Spleen (tissue), 11 donors: ENCODE results near the gene SLC7A10. TPM values are rescaled to one million over a fixed set of nuclear protein-coding genes. Genes with fewer than 3 reads are reported as not detected.
A peak's percentile ranks its signal among the peaks of the same experiment; 100 is the strongest.
"Not testable (repeated sequence)": the region's sequence is repeated elsewhere in the genome, so short reads cannot be mapped to it uniquely, and the experiment has no call there.

ENCODE experiments used
- DNase-seq: peaks from one replicate; pipeline ENCODE4 v3.0.0-alpha.2; 2020
- H3K27ac ChIP-seq, 8 donors: fragments of 200-600 bp; sonication (generic) in 7 of 8; 1 replicate in 4 of 8; 2 replicates in 4 of 8; pipeline versions ENCODE4 v1.5.0 to v1.8.0; 2016 to 2021; ENCODE audit warnings: inconsistent platforms in 4 of 8, mild to moderate bottlenecking in 4 of 8, moderate library complexity in 1 of 8
- H3K27me3 ChIP-seq, 7 donors: fragments of 200-600 bp; sonication (generic) in 6 of 7; replicated peaks in 1 of 7; 1 replicate in 4 of 7; 2 replicates in 3 of 7; pipeline versions ENCODE4 v1.5.0 to v1.8.0; 2016 to 2021; ENCODE audit warnings: inconsistent platforms in 3 of 7, mild to moderate bottlenecking in 1 of 7
- H3K36me3 ChIP-seq, 6 donors: fragments of 200-600 bp; sonication (generic) in 5 of 6; 1 replicate in 4 of 6; 2 replicates in 2 of 6; pipeline versions ENCODE4 v1.5.0 to v1.8.0; 2016 to 2021; ENCODE audit warnings: inconsistent platforms in 2 of 6
- H3K4me1 ChIP-seq, 6 donors: fragments of 200-600 bp; sonication (generic) in 5 of 6; 1 replicate in 3 of 6; 2 replicates in 3 of 6; pipeline versions ENCODE4 v1.5.0 to v1.8.0; 2016 to 2021; ENCODE audit warnings: inconsistent platforms in 3 of 6
- H3K4me3 ChIP-seq, 8 donors: fragments of 200-600 bp; sonication (generic) in 7 of 8; 1 replicate in 4 of 8; 2 replicates in 4 of 8; pipeline versions ENCODE4 v1.5.0 to v1.8.0; 2016 to 2021; ENCODE audit warnings: inconsistent platforms in 4 of 8, mild to moderate bottlenecking in 4 of 8, moderate library complexity in 2 of 8
- H3K9me3 ChIP-seq, 8 donors: fragments of 200-600 bp; sonication (generic) in 7 of 8; 1 replicate in 4 of 8; 2 replicates in 4 of 8; pipeline versions ENCODE4 v1.5.0 to v1.8.0; 2016 to 2021; ENCODE audit warnings: inconsistent platforms in 4 of 8
- CTCF ChIP-seq, 11 experiments: fragments of 200-600 bp in 7 of 11; fragments of 450-650 bp in 4 of 11; sonication (generic) in 4 of 11; IDR thresholded peaks in 8 of 11; conservative IDR thresholded peaks in 3 of 11; 1 replicate in 7 of 11; 2 replicates in 4 of 11; pipeline versions ENCODE4 v1.4.0 to v1.8.0; 2016 to 2021; ENCODE audit warnings: antibody characterized with exemption in 11 of 11, inconsistent platforms in 4 of 11, mild to moderate bottlenecking in 1 of 11
- POLR2A ChIP-seq, 3 donors: fragments of 450-650 bp; IDR thresholded peaks; one replicate each; pipeline ENCODE4 v1.5.1; 2017; ENCODE audit warnings: antibody characterized with exemption in 3 of 3, mild to moderate bottlenecking in 1 of 3
- POLR2AphosphoS5 ChIP-seq, 3 donors: sonication (generic); formaldehyde crosslinking; IDR thresholded peaks; one replicate each; pipeline ENCODE4 v1.5.1; 2017; ENCODE audit warnings: antibody characterized with exemption in 3 of 3
- WGBS, 5 donors: extraction: QIAGEN DNeasy Blood & Tissue Kit in 3 of 5; methylation state at CpG; one replicate each; pipeline versions ENCODE4 v1.1.5 to v1.1.7; 2013 to 2018; 5-methylcytosine and 5-hydroxymethylcytosine counted together
- intact Hi-C: fragments of 100-400 bp; cut with DNase I; formaldehyde crosslinking; loops from one replicate; pipeline ENCODE4 v1.15.0; 2023; ENCODE audit warnings: low total_unique reads
- polyA plus RNA-seq, 3 donors: library from polyadenylated mRNA; stranded (reverse); fragments of 200-250 nt; gene quantifications; one replicate each; pipeline ENCODE4 v1.2.1, GENCODE V29; 2013
- total RNA-seq, 7 donors: library from RNA; depleted of rRNA in 3 of 7; stranded (reverse); fragments of >200 nt in 3 of 7; fragmentation: NEBNext Ultra II Directional in 4 of 7; extraction: Animal tissue kit (Norgen Biotek cat#: 25700) in 4 of 7; gene quantifications; one replicate each; pipeline versions ENCODE4 v1.1.0 to v1.2.1, GENCODE V29; 2016 to 2021
- donor health status: healthy with polysubstance abuse.
- donor health status: DM: no; HTN: no; CAD: no; lungs with moderate emphysema.
- donor health status: DM: no; HTN: no; CAD: no.
- donor health status: Bipolar disorder and iron deficiency.
- donor health status: healthy.
- donor health status: DM: no; HTN: no; CAD: no.
- donor health status: DM: yes; HTN: yes; CAD: no.

SLC7A10 gene
- total and polyA plus RNA-seq, 10 donors = 0.06 to 0.37 (median 0.19) TPM; not detected in 6

- H3K27ac ChIP-seq = no peak overlapping the region
- WGBS, 5 donors = 75 to 88% (median 82%) methylated on average over 6 of the region's 6 CpGs
- no peaks in the 10 kb centered on the region for H3K9me3 ChIP-seq
- TF ChIP-seq POLR2AphosphoS5 (IDR thresholded peaks at IDR 0.05) (no peak), CTCF (IDR thresholded peaks at IDR 0.05 in 8 of 11, conservative IDR thresholded peaks at IDR 0.05 in 3 of 11) (no peak), POLR2A (IDR thresholded peaks at IDR 0.05) (no peak)
- H3K36me3 ChIP-seq = no peaks in the 10 kb centered on the region
- peaks cover 0 to 44% (median 18%) of the 10 kb centered on the region in 6 donors for H3K4me1 ChIP-seq
- intact Hi-C loops = no loop called here
- peaks cover 0 to 61% (median 18%) of the 10 kb centered on the region in 7 donors for H3K27me3 ChIP-seq
- no peak overlapping the region for H3K4me3 ChIP-seq
- DNase-seq = peak; percentile 36
Measured at GRCh38 chr19:33191501-33191900, 34.1 kb downstream of the SLC7A10 start.

GRCh38 chr19:33191092-33191491, 34.6 kb downstream of the SLC7A10 start:
- DNase-seq, H3K9me3 ChIP-seq, H3K27ac ChIP-seq, H3K4me3 ChIP-seq, H3K36me3 ChIP-seq, intact Hi-C loops: not testable (repeated sequence)
- WGBS, 5 donors = 83 to 92% (median 88%) methylated on average over 2 to 4 of the region's 4 CpGs
- Histone ChIP-seq H3K27me3 (peaks cover 0 to 57% (median 18%) of the 10 kb centered on the region in 7 donors), H3K4me1 (peaks cover 0 to 44% (median 19%) of the 10 kb centered on the region in 6 donors)

- no peak for DNase-seq
- TF ChIP-seq POLR2AphosphoS5 (IDR thresholded peaks at IDR 0.05) (no peak), CTCF (IDR thresholded peaks at IDR 0.05 in 8 of 11, conservative IDR thresholded peaks at IDR 0.05 in 3 of 11) (no peak), POLR2A (IDR thresholded peaks at IDR 0.05) (no peak)
- 0 to 55% (median 0%) methylated on average over 1 of the region's 1 CpG; no CpG with 5 or more reads in 1 of the 5 donors for WGBS, 5 donors
Measured at GRCh38 chr19:33189453-33189852, 36.2 kb downstream of the SLC7A10 start.

GRCh38 chr19:33187183-33187540, 38.5 kb downstream of the SLC7A10 start:
- intact Hi-C loops = no loop called here
- Histone ChIP-seq H3K36me3 (no peaks in the 10 kb centered on the region), H3K4me1 (peaks cover 0 to 42% (median 9%) of the 10 kb centered on the region in 6 donors), H3K9me3 (no peaks in the 10 kb centered on the region), H3K27me3 (peaks cover 0 to 21% (median 0%) of the 10 kb centered on the region in 7 donors), H3K27ac (peak overlapping the region in 3 of 8 donors; percentile 52 to 73 (median 66)), H3K4me3 (peak overlapping the region in 1 of 8 donors; percentile 13)
- 35 to 66% (median 46%) methylated on average over 8 of the region's 8 CpGs for WGBS, 5 donors
- TF ChIP-seq CTCF (IDR thresholded peaks at IDR 0.05 in 8 of 11, conservative IDR thresholded peaks at IDR 0.05 in 3 of 11) = no peak
- TF ChIP-seq POLR2AphosphoS5 (IDR thresholded peaks at IDR 0.05) = no peak
- no peak for TF ChIP-seq POLR2A (IDR thresholded peaks at IDR 0.05)
- DNase-seq = peak; percentile 72

More at GRCh38 chr19:33189453-33189852, 36.2 kb downstream of the SLC7A10 start:
- Histone ChIP-seq H3K36me3 (no peaks in the 10 kb centered on the region), H3K9me3 (no peaks in the 10 kb centered on the region), H3K27me3 (peaks cover 0 to 41% (median 13%) of the 10 kb centered on the region in 7 donors), H3K27ac (no peak overlapping the region), H3K4me1 (peaks cover 0 to 47% (median 8%) of the 10 kb centered on the region in 6 donors), H3K4me3 (no peak overlapping the region)
- intact Hi-C loops = no loop called here
